ENCODE measurements around the gene DNAH11. TPM values are rescaled to one million over a fixed set of nuclear protein-coding genes. Genes with fewer than 3 reads are reported as not detected.

Gene DNAH11
- total and polyA plus RNA-seq, 2 donors = 3.9 to 4.9 TPM

DNA sequence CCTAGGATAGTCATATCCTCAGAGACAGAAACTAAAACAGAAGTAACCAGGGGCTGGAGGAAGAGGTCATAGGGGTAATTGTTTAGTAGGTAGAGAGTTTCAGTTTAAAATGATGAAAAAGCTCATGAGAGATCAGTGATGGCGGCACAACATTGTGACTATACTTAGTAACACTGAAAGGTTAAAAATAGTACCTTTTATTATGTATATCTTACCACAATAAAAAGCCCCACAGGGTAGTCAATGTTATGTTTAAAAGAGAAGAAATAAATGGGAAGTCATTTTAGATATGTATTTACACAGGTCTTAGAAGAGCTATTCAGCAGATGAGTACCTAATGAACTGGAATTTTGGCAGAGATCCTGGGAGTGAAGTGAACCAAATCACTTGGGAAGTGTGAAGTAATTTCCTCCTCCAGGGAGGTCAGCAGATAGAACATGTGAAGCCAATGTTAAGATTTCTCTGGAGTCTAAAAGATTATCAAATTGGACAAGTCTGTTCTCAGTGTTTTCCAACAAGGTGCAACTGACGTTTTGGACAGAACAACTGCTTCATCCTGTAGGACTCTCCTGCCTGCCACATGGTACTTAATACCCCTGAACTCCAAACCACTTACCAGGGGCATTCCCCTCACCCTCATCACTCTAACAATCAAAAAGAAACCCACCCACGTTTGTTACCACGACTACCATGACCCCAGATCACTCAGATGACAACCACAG is 396.5 kb downstream of the DNAH11 start:
- no peaks in the 10 kb centered on the region for H3K27me3 ChIP-seq (ENCODE audit: control insufficient read depth in 2 of 2, insufficient read depth in 1 of 2, low read length in 1 of 2)
- peaks cover 0 to 27% of the 10 kb centered on the region in 2 donors for H3K36me3 ChIP-seq (ENCODE audit: control insufficient read depth in 2 of 2, insufficient read depth in 2 of 2, low read length in 1 of 2)
- H3K9me3 ChIP-seq (ENCODE audit: control insufficient read depth in 2 of 2, insufficient read depth in 1 of 2, low read length in 1 of 2) = peaks cover 0 to 5% of the 10 kb centered on the region in 2 donors
- no peak overlapping the region for H3K27ac ChIP-seq (ENCODE audit: low read depth in 1 of 2, low read length in 1 of 2)
- no peak overlapping the region for H3K4me3 ChIP-seq (ENCODE audit: low read length in 2 of 2)
- H3K4me1 ChIP-seq (ENCODE audit: control insufficient read depth in 2 of 2, insufficient read depth in 2 of 2, low read length in 2 of 2) = peaks cover 30 to 33% of the 10 kb centered on the region in 2 donors
- DNase-seq (ENCODE audit: low read depth in 6 of 9, low spot score in 9 of 9) = no peak
- 68% methylated on average over 4 of the region's 4 CpGs for WGBS

DNA sequence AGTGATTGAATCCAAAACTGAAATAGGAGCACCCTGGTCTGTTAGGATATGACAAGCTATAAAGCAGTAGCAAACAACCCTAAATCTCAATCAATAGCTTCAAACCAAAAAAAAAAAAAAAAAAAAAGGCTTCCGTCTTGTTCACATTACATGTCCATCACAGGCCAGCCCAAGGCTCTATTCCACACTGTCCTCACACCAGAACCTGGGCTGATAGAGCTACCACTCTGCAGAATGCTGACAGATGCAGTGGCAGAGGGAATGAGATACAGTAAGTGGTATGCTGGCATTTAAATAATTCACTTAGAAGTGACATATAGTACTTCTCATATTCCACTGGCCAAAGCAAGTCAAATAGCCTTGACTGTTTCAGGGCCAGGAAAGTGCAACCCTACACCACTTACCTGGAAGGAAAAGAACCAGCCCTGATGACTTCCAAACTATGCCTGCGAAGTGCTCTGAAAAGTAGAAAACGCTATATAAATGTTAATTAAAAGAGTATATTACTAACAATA is 397.1 kb downstream of the DNAH11 start:
- no peak overlapping the region for H3K27ac ChIP-seq (ENCODE audit: low read depth in 1 of 2, low read length in 1 of 2)
- no peaks in the 10 kb centered on the region for H3K27me3 ChIP-seq (ENCODE audit: control insufficient read depth in 2 of 2, insufficient read depth in 1 of 2, low read length in 1 of 2)
- peaks cover 0 to 27% of the 10 kb centered on the region in 2 donors for H3K36me3 ChIP-seq (ENCODE audit: control insufficient read depth in 2 of 2, insufficient read depth in 2 of 2, low read length in 1 of 2)
- H3K9me3 ChIP-seq (ENCODE audit: control insufficient read depth in 2 of 2, insufficient read depth in 1 of 2, low read length in 1 of 2) = peaks cover 0 to 5% of the 10 kb centered on the region in 2 donors
- H3K4me3 ChIP-seq (ENCODE audit: low read length in 2 of 2) = no peak overlapping the region
- peaks cover 30 to 33% of the 10 kb centered on the region in 2 donors for H3K4me1 ChIP-seq (ENCODE audit: control insufficient read depth in 2 of 2, insufficient read depth in 2 of 2, low read length in 2 of 2)
- 94% methylated on average over 3 of the region's 3 CpGs for WGBS
- DNase-seq (ENCODE audit: low read depth in 6 of 9, low spot score in 9 of 9) = no peak

DNA sequence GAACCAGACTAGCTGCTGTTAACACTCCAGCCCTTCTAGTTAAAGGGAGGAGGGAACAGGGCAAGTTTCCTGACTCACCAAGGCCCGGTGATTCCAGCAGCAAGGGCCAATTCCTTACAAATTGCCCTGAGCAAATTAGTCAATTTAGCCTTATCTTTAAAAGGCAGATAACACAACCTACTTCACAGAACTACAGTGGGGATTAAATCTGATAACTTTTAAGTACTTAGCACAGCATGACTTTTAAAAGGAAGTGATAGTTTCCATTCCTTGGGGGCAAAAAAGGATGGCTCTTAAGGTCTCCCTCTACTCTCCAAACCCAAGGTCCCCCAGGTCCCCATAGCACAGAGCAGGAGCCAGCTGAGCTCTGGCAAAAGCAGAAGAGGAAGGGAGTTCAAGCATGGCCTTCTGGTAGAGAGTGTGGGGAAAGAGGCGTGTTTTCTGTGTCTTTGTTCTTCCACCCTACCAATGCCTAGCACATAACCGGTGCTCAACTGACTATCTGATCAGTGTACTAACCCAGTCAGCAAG is 398.8 kb downstream of the DNAH11 start:
- Histone ChIP-seq H3K4me1 (ENCODE audit: control insufficient read depth in 2 of 2, insufficient read depth in 2 of 2, low read length in 2 of 2) (peaks cover 30 to 40% of the 10 kb centered on the region in 2 donors), H3K27ac (ENCODE audit: low read depth in 1 of 2, low read length in 1 of 2) (peak overlapping the region; percentile 53 to 70), H3K36me3 (ENCODE audit: control insufficient read depth in 2 of 2, insufficient read depth in 2 of 2, low read length in 1 of 2) (peaks cover 0 to 27% of the 10 kb centered on the region in 2 donors), H3K4me3 (ENCODE audit: low read length in 2 of 2) (peak overlapping the region in 1 of 2 donors; percentile 9), H3K27me3 (ENCODE audit: control insufficient read depth in 2 of 2, insufficient read depth in 1 of 2, low read length in 1 of 2) (no peaks in the 10 kb centered on the region), H3K9me3 (ENCODE audit: control insufficient read depth in 2 of 2, insufficient read depth in 1 of 2, low read length in 1 of 2) (peaks cover 0 to 5% of the 10 kb centered on the region in 2 donors)
- 10% methylated on average over 3 of the region's 3 CpGs for WGBS
- DNase-seq (ENCODE audit: low read depth in 6 of 9, low spot score in 9 of 9) = peak in 6 of 9 donors; percentile 29 to 76 (median 46)

- H3K27me3 ChIP-seq (ENCODE audit: control insufficient read depth in 2 of 2, insufficient read depth in 1 of 2, low read length in 1 of 2) = no peaks in the 10 kb centered on the region
- no peak for DNase-seq (ENCODE audit: low read depth in 6 of 9, low spot score in 9 of 9)
- H3K36me3 ChIP-seq (ENCODE audit: control insufficient read depth in 2 of 2, insufficient read depth in 2 of 2, low read length in 1 of 2) = peaks cover 0 to 20% of the 10 kb centered on the region in 2 donors
- WGBS = 92% methylated on average over 6 of the region's 6 CpGs
- H3K4me3 ChIP-seq (ENCODE audit: low read length in 2 of 2) = peak overlapping the region in 1 of 2 donors; percentile 5
- no peaks in the 10 kb centered on the region for H3K9me3 ChIP-seq (ENCODE audit: control insufficient read depth in 2 of 2, insufficient read depth in 1 of 2, low read length in 1 of 2)
- H3K4me1 ChIP-seq (ENCODE audit: control insufficient read depth in 2 of 2, insufficient read depth in 2 of 2, low read length in 2 of 2) = peaks cover 30 to 40% of the 10 kb centered on the region in 2 donors
- peak overlapping the region in 1 of 2 donors; percentile 18 for H3K27ac ChIP-seq (ENCODE audit: low read depth in 1 of 2, low read length in 1 of 2)
These were observed 400.1 kb downstream of the DNAH11 start for GRCh38 chr7:21942955-21943354.

- Histone ChIP-seq H3K36me3 (ENCODE audit: control insufficient read depth in 2 of 2, insufficient read depth in 2 of 2, low read length in 1 of 2) (peaks cover 0 to 15% of the 10 kb centered on the region in 2 donors), H3K27me3 (ENCODE audit: control insufficient read depth in 2 of 2, insufficient read depth in 1 of 2, low read length in 1 of 2) (no peaks in the 10 kb centered on the region), H3K4me3 (ENCODE audit: low read length in 2 of 2) (no peak overlapping the region), H3K9me3 (ENCODE audit: control insufficient read depth in 2 of 2, insufficient read depth in 1 of 2, low read length in 1 of 2) (no peaks in the 10 kb centered on the region), H3K4me1 (ENCODE audit: control insufficient read depth in 2 of 2, insufficient read depth in 2 of 2, low read length in 2 of 2) (peaks cover 30 to 40% of the 10 kb centered on the region in 2 donors), H3K27ac (ENCODE audit: low read depth in 1 of 2, low read length in 1 of 2) (no peak overlapping the region)
- WGBS = 90% methylated on average over 5 of the region's 5 CpGs
- DNase-seq (ENCODE audit: low read depth in 6 of 9, low spot score in 9 of 9) = no peak
These were observed 400.6 kb downstream of the DNAH11 start for GRCh38 chr7:21943436-21943835.

GRCh38 chr7:21944616-21945453 is 402.0 kb downstream of the DNAH11 start:
- WGBS = under 1% methylated on average over 34 of the region's 34 CpGs
- Histone ChIP-seq H3K27me3 (ENCODE audit: control insufficient read depth in 2 of 2, insufficient read depth in 1 of 2, low read length in 1 of 2) (no peaks in the 10 kb centered on the region), H3K4me3 (ENCODE audit: low read length in 2 of 2) (peak overlapping the region; percentile 71 to 93), H3K4me1 (ENCODE audit: control insufficient read depth in 2 of 2, insufficient read depth in 2 of 2, low read length in 2 of 2) (peaks cover 27 to 42% of the 10 kb centered on the region in 2 donors), H3K27ac (ENCODE audit: low read depth in 1 of 2, low read length in 1 of 2) (peak overlapping the region; percentile 88 to 89), H3K9me3 (ENCODE audit: control insufficient read depth in 2 of 2, insufficient read depth in 1 of 2, low read length in 1 of 2) (no peaks in the 10 kb centered on the region), H3K36me3 (ENCODE audit: control insufficient read depth in 2 of 2, insufficient read depth in 2 of 2, low read length in 1 of 2) (peaks cover 0 to 3% of the 10 kb centered on the region in 2 donors)
- peak in 8 of 9 donors; percentile 36 to 79 (median 60) for DNase-seq (ENCODE audit: low read depth in 6 of 9, low spot score in 9 of 9)

- Histone ChIP-seq H3K27me3 (ENCODE audit: control insufficient read depth in 2 of 2, insufficient read depth in 1 of 2, low read length in 1 of 2) (no peaks in the 10 kb centered on the region), H3K4me1 (ENCODE audit: control insufficient read depth in 2 of 2, insufficient read depth in 2 of 2, low read length in 2 of 2) (peaks cover 22 to 39% of the 10 kb centered on the region in 2 donors), H3K36me3 (ENCODE audit: control insufficient read depth in 2 of 2, insufficient read depth in 2 of 2, low read length in 1 of 2) (no peaks in the 10 kb centered on the region), H3K9me3 (ENCODE audit: control insufficient read depth in 2 of 2, insufficient read depth in 1 of 2, low read length in 1 of 2) (no peaks in the 10 kb centered on the region), H3K27ac (ENCODE audit: low read depth in 1 of 2, low read length in 1 of 2) (peak within 1 kb of the TSS; percentile 88 to 89), H3K4me3 (ENCODE audit: low read length in 2 of 2) (peak within 1 kb of the TSS; percentile 71 to 93)
- under 1% methylated on average over 83 of the region's 83 CpGs for WGBS
- peak in 8 of 9 donors; percentile 43 to 88 (median 68) for DNase-seq (ENCODE audit: low read depth in 6 of 9, low spot score in 9 of 9)
These were observed 402.8 kb downstream of the DNAH11 start, which contains the start of gene CDCA7L for GRCh38 chr7:21945454-21946221. TSS of gene CDCA7L (minus strand) at chr7:21945899. CDS start at chr7:21945804, 95 bp downstream.

- peaks cover 17 to 38% of the 10 kb centered on the region in 2 donors for H3K4me1 ChIP-seq (ENCODE audit: control insufficient read depth in 2 of 2, insufficient read depth in 2 of 2, low read length in 2 of 2)
These were observed 403.4 kb downstream of the DNAH11 start for GRCh38 chr7:21946222-21946709.

More at GRCh38 chr7:21946222-21946709, 403.4 kb downstream of the DNAH11 start:
- 35% methylated on average over 8 of the region's 8 CpGs for WGBS
- Histone ChIP-seq H3K27me3 (ENCODE audit: control insufficient read depth in 2 of 2, insufficient read depth in 1 of 2, low read length in 1 of 2) (no peaks in the 10 kb centered on the region), H3K9me3 (ENCODE audit: control insufficient read depth in 2 of 2, insufficient read depth in 1 of 2, low read length in 1 of 2) (no peaks in the 10 kb centered on the region), H3K36me3 (ENCODE audit: control insufficient read depth in 2 of 2, insufficient read depth in 2 of 2, low read length in 1 of 2) (no peaks in the 10 kb centered on the region), H3K27ac (ENCODE audit: low read depth in 1 of 2, low read length in 1 of 2) (no peak overlapping the region), H3K4me3 (ENCODE audit: low read length in 2 of 2) (peak overlapping the region; percentile 71 to 93)
- no peak for DNase-seq (ENCODE audit: low read depth in 6 of 9, low spot score in 9 of 9)
